Stimulated activated naive CD8-positive, alpha-beta T cell treated with anti-CD3 and anti-CD28 coated beads, Interleukin-15, amount 100 ng/mL, for 72 hours (primary cell): ENCODE results near the gene BRMS1.

Experiments
- ATAC-seq: fragments of 150-1000 bp; cut with Tn5 transposase; 2 replicates; pipeline ENCODE4 v1.10.0; 2021; ENCODE audit warnings: mild to moderate bottlenecking, moderate library complexity
- DNase-seq, 2 donors: peaks; one replicate each; pipeline ENCODE4 v3.0.0; 2021 to 2022
- H3K27ac Mint-ChIP-seq, 2 donors: one replicate each; pipeline ENCODE4 v1.8.0; 2022; ENCODE audit warnings: mild to moderate bottlenecking in 2 of 2, mixed read lengths in 2 of 2, moderate library complexity in 2 of 2
- H3K27me3 Mint-ChIP-seq: one replicate; pipeline ENCODE4 v1.8.0; 2022; ENCODE audit warnings: mixed read lengths
- H3K4me1 Mint-ChIP-seq: one replicate; pipeline ENCODE4 v1.8.0; 2022; ENCODE audit warnings: mild to moderate bottlenecking, mixed read lengths
- H3K4me3 Mint-ChIP-seq, 2 donors: one replicate each; pipeline ENCODE4 v1.8.0; 2022; ENCODE audit warnings: mild to moderate bottlenecking in 2 of 2, mixed read lengths in 2 of 2, moderate library complexity in 1 of 2
- H3K9me3 Mint-ChIP-seq, 2 donors: one replicate each; pipeline ENCODE4 v1.8.0; 2022; ENCODE audit warnings: mixed read lengths in 2 of 2

The BRMS1 gene

DNA sequence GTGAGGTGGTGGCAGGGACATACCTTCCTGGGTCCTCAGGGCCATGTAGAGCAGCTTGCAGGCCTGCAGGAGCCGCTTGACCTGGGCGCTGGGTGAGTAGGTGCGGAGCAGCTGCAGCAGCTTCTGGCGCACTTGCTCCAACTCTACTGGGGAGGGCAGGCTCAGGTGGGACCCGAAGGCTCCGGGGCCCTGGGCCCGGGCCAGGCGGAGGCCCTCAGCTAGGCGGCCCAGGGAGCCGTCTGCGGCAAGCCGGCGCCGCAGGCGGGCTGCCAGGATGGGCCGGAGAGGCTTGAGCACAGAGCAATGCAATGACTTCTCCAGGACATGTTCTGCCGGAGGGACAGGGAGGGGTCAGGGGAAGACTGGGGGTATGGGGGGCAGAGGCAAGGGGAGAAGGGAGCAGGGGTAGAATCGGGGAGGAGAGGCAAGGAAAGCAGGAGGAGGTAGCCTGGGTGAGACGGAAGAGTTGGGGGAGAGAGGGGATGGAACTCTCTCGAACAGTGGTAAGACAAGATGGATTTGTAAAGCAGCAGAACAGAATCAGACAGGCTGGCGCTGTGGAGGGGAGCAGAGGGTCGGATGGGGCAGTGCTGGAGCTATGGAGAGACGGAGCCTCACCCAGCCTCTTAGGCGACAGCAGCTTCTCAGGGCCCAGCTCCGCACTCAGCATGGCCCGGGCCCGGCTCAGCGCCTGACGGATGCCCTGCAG is 10.9 kb downstream of the BRMS1 start:
- Mint-ChIP-seq H3K27me3 (no peaks in the 10 kb centered on the region), H3K27ac (no peak overlapping the region), H3K4me1 (peaks cover 43% of the 10 kb centered on the region), H3K9me3 (no peaks in the 10 kb centered on the region), H3K4me3 (no peak overlapping the region)
- ATAC-seq, result no peak
- no peak for DNase-seq

DNA sequence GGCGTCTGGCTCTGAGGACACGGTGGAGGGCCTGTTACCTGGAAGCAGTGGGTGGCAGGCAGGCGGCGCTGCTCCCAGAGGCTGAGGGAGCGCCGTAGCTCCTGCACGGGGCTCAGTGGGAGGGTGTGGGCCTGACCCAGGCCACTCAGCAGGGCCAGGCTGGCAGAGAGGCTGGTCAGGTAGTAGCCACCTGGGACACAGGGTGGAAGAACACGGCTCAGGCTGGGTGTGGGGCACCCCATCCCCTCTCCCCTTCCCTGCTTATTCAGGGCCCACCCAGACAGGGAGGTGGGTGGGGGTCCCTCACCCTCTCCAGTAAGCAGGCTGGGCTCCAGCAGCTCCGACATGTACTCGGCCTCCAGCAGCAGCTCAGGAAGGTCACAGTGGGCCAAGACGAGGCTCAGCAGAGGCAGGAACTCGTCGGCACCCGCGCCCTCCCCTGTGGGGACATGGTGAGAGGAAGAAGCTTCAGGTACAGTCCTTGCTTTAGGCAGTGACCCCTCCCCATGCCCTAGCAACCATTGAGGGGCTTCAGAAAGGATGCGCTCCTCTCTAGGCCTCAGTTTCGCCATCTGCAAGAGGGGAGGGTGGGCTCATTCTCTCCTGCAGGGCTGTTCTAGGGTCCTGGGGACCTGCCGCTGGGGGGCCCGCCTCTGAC is 11.6 kb downstream of the BRMS1 start:
- DNase-seq, result no peak
- H3K9me3 Mint-ChIP-seq, result no peaks in the 10 kb centered on the region
- no peak overlapping the region for H3K4me3 Mint-ChIP-seq
- ATAC-seq, result no peak
- no peak overlapping the region for H3K27ac Mint-ChIP-seq
- peaks cover 44% of the 10 kb centered on the region for H3K4me1 Mint-ChIP-seq
- no peaks in the 10 kb centered on the region for H3K27me3 Mint-ChIP-seq

DNA sequence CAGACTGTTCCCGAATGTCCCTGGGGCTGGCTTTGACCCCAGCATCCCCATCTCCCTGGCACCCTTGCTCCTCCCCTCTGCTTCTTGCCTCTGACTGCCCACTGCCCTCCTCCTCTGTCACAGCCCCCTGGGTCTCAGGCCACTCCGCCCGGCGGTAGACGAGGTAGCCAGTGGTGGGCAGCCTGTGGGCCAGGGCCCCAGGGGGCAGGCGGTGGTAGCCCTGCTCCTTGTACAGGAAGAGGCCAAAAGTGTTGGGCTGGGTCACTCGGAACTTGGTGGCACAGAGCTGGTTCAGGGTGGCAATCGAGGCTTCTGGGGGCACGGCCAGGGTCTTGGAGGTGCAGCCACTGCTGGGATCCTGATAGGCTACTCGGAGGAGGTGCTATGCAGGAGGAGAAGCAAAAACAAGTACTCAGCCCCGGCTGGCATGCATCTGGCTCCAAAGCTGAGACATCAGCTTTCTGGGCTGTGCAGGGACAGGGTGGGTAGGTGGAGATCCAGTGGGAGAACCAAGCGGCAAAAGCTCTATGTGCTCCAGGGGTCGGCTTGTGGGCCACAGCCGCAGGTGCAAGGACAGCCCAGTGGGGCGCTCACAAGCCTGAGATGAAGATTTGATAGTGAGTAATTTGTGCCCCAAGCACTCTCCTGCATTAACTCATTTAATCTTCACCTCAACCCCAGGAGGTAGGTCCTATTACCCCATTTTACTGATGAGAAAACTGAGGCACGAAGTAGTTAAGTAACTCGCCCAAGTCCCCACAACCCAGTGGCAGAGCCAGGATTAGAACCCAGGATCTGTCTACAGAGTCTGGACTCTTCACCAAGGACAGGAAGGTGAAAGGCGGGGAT is 12.3 kb downstream of the BRMS1 start:
- H3K9me3 Mint-ChIP-seq, result no peaks in the 10 kb centered on the region
- H3K4me3 Mint-ChIP-seq, result no peak overlapping the region
- H3K27ac Mint-ChIP-seq, result no peak overlapping the region
- no peaks in the 10 kb centered on the region for H3K27me3 Mint-ChIP-seq
- H3K4me1 Mint-ChIP-seq, result peaks cover 45% of the 10 kb centered on the region
- DNase-seq (no peak), ATAC-seq (no peak)

DNA sequence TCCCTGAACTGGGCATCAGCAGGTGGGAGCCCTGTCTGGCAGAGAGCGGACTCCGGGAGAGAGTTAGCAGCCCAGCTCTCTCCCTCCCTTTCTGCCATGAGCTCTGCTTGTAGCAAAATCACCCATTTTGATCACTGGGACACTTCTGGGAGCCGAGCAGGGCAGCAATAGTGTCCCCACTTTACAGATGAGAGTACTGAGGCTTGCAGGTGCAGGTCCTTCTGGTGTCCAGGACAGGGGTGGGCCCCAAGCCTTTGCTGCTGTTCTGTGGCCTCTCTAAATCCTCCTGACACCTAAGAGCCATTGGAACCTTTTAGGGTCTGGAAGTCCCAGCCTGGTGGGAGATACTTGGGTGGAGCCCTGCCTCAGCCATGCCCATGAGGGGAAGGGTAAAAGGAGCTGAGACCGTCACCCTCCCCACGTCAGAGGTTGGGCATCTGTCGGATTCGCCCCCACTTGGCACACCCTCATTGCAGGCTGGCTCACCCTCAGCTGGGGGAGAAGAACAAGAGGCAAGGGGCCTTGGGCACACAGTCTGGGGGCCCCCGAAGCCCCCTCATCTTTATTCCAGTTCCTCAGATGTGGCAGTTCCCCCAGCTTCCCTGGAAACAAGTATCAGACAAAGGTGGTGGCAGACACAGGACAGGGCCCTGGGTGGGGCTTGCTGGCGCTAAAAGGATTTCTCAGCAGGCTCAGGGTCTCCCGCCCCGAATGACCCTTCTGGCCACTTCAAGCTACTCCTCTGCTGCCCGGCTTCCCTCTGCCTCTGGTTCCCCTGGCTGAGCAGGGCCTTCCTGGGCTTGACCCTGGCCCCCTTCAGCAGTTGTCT is 13.1 kb downstream of the BRMS1 start:
- peaks cover 45% of the 10 kb centered on the region for H3K4me1 Mint-ChIP-seq
- no peak overlapping the region for H3K27ac Mint-ChIP-seq
- H3K27me3 Mint-ChIP-seq, result no peaks in the 10 kb centered on the region
- no peak overlapping the region for H3K4me3 Mint-ChIP-seq
- DNase-seq, result no peak
- H3K9me3 Mint-ChIP-seq, result no peaks in the 10 kb centered on the region
- no peak for ATAC-seq

DNA sequence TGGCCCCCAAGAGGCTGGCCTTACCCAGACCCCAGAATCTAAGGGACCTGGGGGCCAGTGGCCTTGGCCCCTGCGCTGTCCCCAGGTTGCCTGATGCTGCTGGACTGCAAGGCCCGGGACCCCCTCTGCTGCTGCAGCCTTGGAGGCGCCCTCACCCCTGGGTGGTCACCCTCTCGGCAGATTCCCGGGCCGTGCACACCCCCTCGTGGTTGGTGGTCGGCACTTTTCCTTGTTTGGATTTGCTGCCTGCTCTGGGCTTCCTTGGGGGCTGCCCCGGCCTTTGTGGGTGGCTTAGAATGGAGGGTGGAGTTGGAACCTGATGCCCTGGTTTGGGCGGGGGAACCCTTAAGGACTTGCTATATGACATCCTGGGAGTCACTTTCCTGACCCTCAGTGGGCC is 14.0 kb downstream of the BRMS1 start:
- Mint-ChIP-seq H3K4me3 (no peak overlapping the region), H3K27me3 (no peaks in the 10 kb centered on the region), H3K4me1 (peaks cover 45% of the 10 kb centered on the region), H3K27ac (no peak overlapping the region), H3K9me3 (no peaks in the 10 kb centered on the region)
- ATAC-seq (no peak), DNase-seq (no peak)

DNA sequence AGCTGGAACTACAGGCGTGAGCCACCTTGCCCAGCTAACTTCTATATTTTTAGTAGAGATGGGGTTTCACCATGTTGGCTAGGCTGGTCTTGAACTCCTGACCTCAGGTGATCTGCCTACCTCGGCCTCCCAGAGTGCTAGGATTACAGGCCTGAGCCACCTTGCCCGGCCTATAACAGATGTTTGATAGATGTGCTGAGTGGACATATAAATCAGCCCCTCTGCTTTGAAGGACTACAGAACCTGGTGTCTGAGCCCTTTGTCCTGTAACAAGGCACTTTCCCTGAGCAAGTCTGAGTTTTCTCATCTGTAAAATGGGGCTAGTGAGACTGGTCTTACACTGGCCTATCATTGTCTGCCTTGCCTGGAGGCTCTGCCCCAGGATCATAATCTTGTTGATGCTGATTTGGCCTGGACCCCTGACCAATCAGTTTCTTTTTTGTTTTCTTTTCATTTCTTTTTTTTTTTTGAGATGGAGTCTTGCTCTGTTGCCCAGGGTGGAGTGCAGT is 15.7 kb downstream of the BRMS1 start:
- Mint-ChIP-seq H3K4me3 (peak overlapping the region in 1 of 2 donors; percentile 58), H3K4me1 (peaks cover 50% of the 10 kb centered on the region), H3K9me3 (no peaks in the 10 kb centered on the region), H3K27ac (no peak overlapping the region), H3K27me3 (no peaks in the 10 kb centered on the region)
- DNase-seq, result no peak
- ATAC-seq, result no peak

DNA sequence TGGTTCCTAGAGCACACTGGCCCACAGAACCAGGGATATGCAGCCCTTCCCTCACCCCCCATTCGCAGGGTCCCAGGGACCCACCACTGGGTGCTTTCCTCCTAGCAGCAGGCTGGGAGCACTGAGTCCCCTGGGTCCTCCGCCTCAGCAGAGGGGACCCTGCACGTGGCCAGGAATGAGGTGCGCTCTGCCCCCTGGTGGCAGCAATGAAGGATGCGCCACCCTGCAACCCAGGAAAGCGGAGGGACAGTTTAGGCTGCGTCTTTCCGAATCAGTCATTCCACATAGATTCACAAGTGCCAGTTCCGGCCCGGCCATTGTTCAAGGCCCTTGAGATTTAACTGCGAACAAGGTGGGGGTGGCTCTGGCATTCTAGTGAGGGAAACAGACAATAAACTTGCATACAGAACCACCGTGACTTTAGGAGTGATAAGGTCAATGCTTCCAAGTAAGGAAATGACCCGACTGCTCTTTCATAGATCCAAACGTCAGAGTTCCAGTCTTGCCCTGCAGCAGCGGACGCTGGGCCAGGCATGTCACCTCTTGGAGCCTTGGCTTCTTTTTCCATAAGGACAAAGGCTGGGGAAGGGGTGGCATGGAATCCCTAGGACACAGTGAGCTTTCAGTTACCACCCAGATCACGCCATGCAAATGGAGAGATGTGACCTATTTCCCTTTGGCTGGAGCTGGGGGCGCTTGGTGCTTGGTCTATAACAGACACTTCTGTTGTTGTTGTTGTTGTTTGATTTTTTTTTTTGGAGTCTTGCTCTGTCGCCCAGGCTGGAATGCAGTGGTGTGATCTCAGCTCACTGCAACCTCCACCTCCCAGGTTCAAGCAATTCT is 16.4 kb downstream of the BRMS1 start:
- peaks cover 0 to 3% of the 10 kb centered on the region in 2 donors for H3K9me3 Mint-ChIP-seq
- DNase-seq, result peak; percentile 82 to 90
- H3K4me3 Mint-ChIP-seq, result peak overlapping the region; percentile 58 to 63
- H3K27ac Mint-ChIP-seq, result peak overlapping the region; percentile 22 to 69
- peaks cover 56% of the 10 kb centered on the region for H3K4me1 Mint-ChIP-seq
- H3K27me3 Mint-ChIP-seq, result no peaks in the 10 kb centered on the region
- peak; percentile 87 for ATAC-seq

DNA sequence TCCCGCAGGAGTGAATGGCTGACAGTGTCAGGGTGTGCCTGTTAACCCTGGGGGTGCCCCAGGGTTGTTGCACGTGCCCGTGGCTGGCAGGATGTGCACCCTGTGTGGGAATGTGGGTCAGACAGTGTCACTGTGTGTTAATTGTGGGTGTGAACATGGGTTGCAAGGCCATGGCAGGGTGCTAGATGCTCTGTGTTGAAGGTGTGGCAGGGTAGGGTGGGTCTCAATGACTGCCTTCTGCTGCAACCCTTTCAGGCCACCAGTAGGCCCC is 16.9 kb downstream of the BRMS1 start:
- Mint-ChIP-seq H3K4me1 (peaks cover 56% of the 10 kb centered on the region), H3K9me3 (peaks cover 0 to 6% of the 10 kb centered on the region in 2 donors), H3K4me3 (no peak overlapping the region), H3K27ac (peak overlapping the region; percentile 13 to 22), H3K27me3 (no peaks in the 10 kb centered on the region)
- DNase-seq (peak in 1 of 2 donors; percentile 46), ATAC-seq (peak; percentile 56)

DNA sequence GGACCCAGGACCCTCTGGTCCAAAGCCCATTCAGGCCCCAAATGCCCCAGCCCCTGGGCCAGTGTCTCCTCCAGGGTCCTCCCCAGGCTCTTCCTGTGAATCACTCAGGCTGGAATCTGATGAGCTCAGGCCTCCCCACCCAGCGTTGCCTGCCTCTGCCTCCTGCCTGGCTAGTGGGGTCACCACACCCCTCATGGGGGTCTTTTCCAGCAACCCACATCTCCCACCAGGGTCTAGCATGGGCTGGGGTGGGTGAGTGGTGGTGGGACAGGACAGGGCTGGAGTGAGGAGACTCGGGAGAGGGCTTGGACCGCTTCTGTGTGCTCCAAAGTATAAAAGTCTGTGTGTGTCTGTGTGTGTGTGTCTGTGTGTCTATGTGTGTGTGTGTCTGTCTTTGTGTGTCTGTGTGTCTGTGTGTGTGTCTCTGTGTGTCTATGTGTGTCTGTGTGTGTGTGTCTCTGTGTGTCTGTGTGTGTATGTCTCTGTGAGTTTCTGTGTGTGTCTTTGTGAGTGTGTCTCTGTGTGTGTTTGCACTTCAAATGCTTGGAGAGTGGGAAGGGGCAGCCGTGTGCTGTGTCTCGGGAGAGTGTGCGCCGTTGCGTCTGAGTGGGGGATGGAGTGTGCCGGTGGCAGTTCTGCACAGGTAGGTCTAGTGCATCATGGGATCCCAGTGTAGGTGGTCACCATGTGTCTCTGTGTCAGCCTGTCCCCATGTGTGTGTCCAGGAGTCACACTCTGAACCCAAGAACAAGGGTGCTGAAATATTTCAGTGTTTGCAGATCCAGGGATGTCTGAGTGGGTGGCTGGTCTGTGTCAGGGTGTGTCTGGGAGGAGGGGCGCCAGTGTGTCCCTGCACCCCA is 17.5 kb downstream of the BRMS1 start:
- DNase-seq (no peak), ATAC-seq (no peak)
- Mint-ChIP-seq H3K4me3 (peak overlapping the region; percentile 10 to 24), H3K27me3 (no peaks in the 10 kb centered on the region), H3K4me1 (peaks cover 59% of the 10 kb centered on the region), H3K27ac (peak overlapping the region; percentile 13 to 22), H3K9me3 (peaks cover 0 to 6% of the 10 kb centered on the region in 2 donors)

DNA sequence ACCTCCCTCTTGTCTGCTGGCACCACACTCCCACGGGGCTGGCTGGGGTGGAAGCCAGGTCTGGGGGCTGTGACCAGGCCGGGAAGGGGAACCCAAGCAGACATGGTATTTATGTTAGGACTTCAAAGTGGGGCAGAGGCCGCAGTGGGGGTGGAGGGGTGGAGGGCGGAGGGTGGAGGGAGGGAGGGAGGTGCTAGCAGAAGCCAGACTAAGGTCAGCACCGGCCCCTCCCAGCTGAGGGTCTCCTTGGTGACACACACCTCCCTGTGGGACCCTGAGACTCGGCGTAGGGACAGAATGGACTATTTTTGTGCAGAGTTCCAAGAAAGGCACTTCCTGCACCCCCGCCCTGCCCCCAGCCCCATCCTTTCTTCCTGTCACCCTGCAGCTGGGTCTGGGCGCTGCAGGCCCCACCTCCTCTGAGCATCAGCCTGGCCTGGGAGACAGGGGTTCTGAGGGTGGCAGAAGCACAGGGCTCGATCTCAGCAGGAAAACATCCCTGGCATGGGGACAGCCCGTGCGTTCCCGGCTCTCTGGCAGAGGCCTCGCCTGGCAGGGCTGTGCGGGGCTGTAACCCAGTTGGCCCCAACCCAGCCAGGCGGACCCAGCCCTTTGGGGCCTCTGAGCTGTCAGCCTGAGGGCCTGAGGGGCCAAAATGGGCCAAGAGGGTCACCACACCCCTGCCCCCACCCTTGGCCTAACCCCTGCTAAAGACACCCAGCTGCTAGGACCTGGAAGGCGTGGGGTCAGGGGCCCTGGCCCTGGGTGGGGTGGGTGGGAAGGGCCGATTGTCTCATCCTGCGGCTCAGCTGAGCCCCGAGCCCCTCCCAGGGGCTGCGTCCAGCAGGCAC is 18.4 kb downstream of the BRMS1 start:
- Mint-ChIP-seq H3K27me3 (no peaks in the 10 kb centered on the region), H3K9me3 (peaks cover 0 to 6% of the 10 kb centered on the region in 2 donors), H3K27ac (peak overlapping the region; percentile 75 to 85), H3K4me1 (peaks cover 68% of the 10 kb centered on the region), H3K4me3 (peak overlapping the region; percentile 32 to 75)
- peak; percentile 63 for ATAC-seq
- peak in 1 of 2 donors; percentile 62 for DNase-seq

DNA sequence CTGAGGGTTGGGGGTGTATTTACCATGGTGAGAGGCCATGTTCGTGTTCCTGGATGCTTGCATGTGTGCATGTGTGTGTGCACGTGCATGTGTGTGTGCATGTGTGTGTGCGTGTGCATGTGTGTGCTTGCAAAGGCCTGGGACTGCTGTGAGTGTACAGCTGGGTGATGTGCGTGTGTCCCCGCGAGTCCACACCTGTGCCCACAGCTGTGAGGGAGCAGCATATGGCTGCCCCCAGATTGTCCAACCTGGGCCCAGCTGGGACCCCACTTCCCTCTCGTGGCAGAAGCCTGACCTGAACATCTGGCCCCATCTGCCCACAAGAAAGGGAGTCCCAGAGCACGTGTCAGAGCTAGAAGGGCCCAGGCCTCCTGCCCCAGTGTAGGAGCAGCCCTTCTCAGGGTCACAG is 19.6 kb downstream of the BRMS1 start:
- H3K4me1 Mint-ChIP-seq, result peaks cover 68% of the 10 kb centered on the region
- peaks cover 1 to 6% of the 10 kb centered on the region in 2 donors for H3K9me3 Mint-ChIP-seq
- ATAC-seq, result no peak
- no peak overlapping the region for H3K27ac Mint-ChIP-seq
- H3K27me3 Mint-ChIP-seq, result no peaks in the 10 kb centered on the region
- no peak overlapping the region for H3K4me3 Mint-ChIP-seq
- DNase-seq, result no peak

DNA sequence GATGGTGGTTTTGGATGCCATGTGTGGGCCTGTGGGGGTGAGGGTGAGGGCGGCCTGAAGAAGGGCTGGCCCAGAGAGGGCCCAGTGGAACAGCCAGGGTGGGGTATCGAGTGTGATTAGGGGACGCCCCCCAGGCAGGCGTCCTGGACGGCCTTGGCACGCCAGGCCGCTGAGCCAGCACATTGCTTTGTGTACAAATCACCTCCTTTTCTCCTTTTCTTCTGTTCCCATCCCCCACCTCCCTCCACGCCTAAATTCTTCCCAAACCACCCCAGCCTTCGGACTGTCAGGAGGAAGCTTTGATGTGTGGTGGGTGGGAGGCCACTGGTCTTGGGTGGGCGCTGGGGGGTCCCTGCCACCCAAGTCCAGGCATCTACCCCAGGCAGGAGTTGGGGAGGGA is 20.2 kb downstream of the BRMS1 start:
- Mint-ChIP-seq H3K9me3 (peaks cover 4 to 6% of the 10 kb centered on the region in 2 donors), H3K27ac (no peak overlapping the region), H3K4me3 (no peak overlapping the region), H3K4me1 (peaks cover 74% of the 10 kb centered on the region), H3K27me3 (no peaks in the 10 kb centered on the region)
- no peak for ATAC-seq
- no peak for DNase-seq

DNA sequence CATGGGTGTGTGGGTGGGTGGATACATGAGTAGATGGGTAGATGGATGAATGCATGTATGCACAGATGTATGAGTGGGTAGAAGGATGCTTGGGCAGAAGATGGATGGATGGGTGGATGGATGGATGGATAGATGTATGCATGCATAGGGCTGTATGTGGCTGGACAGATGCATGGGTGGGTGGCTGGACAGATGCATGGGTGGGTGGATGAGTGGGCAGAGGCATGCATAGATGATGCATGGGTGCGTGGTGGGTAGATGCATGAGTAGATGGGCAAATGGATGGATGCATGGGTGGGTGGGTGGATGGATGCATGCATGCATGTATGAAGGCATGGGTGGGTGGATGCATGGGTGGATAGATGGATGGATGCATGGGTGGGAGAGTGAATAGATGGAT is 21.2 kb downstream of the BRMS1 start:
- H3K4me3 Mint-ChIP-seq, result no peak overlapping the region
- ATAC-seq, result no peak

More for the DNA sequence above, 21.2 kb downstream of the BRMS1 start:
- no peak overlapping the region for H3K27ac Mint-ChIP-seq
- no peaks in the 10 kb centered on the region for H3K27me3 Mint-ChIP-seq
- no peak for DNase-seq
- H3K9me3 Mint-ChIP-seq, result peaks cover 6 to 10% of the 10 kb centered on the region in 2 donors
- peaks cover 79% of the 10 kb centered on the region for H3K4me1 Mint-ChIP-seq
